ENCODE results near the gene SLFN13.
"Not testable (repeated sequence)": the region's sequence is repeated elsewhere in the genome, so short reads cannot be mapped to it uniquely, and the experiment has no call there.

The SLFN13 gene

DNA sequence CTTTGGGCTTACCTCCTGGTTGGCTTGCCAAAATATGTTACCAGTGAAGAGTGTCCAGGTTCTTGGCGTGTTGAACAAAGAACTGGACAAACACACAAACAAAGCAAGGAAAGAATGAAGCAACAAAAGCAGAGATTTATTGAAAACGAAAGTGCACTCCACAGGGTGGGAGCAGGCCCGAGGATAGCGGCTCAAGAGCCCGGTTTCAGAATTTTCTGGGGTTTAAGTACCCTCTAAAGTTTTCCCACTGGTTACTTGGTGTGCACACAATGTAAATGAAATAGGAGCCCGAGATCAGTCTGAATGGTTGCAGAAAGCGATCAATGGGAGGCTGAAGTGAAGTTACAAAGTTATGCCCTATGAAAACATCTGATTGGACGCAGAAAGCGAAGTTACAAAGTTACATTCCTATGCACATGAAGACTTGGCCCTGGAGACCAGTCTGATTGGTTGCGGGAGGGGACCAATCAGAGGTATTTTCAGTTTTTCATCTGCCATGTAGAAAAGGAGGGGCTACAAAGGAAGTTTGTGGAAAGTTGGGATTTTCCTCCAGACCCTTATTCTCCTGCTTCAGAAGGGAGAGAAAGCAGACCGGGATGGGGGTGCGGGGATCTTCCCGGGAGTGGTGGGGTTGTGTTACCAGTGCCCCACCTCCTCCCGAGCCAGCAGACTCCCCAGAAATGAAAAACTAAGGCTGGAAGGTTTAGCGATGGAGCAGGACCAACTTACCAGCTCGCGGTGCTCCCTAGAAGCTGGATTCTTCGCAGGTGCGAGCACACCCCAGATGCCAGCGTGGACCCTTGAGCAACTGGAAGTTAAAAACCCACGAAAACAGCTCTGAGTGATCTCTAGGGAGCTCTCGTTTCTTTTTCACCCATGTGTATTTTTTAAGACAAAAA lies 16.1 kb downstream of the SLFN13 start, which contains the start of gene SLFN12:
TSS of gene SLFN12 (minus strand) at position 325 of the 899 bp plus-strand sequence. CDS start 9,472 bp downstream, outside the sequence.
- no peak for DNase-seq

DNA sequence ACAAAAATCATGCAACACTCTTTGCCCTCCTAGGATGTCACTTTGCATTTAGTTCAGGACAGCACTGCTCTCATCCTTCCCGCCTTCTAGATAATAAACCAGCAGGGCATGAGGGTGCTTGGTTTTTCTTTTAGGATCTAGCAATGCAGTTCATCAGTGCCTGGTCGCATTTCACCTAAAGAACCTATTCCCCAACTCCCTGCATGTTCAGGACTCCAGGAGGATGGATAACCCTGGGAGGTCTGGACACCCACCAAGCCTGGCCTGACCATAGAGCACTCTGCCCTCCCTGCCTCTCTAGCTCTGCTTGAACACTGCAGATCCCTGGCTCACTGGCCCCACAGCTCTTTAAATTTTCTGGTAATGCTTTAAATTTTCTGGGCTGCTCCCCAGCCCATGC lies 18.9 kb downstream of the SLFN13 start:
- DNase-seq, result no peak

DNA sequence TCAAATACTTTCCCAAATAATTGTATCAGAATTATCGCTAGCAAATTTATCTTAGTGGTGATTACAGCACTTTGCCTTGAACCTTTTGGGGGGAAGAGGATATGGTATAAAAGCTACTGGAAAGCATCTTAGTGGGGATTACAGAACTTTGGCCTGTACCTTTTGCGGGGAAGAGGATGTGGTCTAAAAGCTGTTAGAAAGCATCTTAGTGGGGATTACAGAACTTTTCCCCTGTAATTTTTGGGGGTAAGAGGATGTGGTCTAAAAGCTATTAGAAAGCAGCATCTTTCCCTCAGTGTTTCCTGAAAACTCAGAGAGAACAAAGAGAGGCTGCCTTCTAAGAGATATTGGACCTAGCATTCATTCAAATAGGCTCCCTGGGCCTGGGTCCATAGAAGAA lies 20.3 kb downstream of the SLFN13 start:
- DNase-seq, result no peak

DNA sequence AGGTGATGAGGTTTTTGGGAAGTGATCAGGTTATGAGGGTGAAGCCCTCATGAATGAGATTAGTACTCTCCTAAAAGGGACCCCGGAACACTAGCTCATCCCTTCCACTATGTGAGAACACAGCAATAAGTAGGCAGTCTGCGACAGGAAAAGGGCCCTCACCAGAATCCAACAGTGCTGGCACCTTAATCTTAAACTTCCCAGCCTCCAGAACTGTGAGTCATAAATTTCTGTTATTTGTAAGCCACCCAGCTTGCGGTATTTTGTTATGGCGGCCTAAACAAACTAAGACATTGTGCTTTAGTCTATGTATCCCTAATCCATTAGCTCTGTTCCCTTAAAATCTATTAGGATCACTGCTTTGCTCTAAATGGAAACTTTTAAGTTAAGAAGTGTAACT lies 24.8 kb downstream of the SLFN13 start:
- no peak for DNase-seq

DNA sequence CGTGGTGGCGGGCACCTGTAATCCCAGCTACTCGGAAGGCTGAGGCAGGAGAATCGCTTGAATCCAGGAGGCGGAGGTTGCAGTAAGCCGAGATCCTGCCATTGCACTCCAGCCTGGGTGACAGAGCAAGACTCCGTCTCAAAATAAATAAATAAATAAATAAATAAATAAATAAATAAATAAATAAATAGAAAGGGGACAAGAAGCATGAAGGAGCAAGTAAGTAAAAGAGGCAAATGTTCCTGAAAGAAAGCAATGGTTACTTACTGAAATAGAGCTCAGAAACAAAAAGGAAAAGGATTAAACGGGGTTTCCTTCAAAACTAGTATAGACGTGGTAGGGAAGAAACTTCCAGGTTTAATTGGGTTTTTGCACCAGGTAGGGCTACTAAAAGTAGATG lies 27.5 kb downstream of the SLFN13 start:
- DNase-seq, result not testable (repeated sequence)

DNA sequence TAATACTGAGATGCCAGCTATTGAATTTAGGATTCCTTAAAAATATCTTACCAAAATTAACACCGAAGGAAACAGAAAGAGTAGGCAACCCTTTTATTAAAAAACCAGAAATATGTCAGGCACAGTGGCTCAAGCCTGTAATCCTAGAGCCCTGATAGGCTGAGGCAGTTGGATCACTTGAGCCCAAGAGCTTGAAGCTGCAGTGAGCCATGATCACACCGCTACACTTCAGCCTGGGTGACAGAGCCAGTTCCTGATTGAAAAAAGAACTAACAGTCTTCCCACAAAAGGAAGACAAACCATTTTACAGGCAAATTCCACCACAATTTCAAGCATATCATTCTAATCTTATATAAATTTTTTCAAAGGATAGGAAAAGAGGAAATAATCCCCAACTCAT lies 31.9 kb downstream of the SLFN13 start:
- peak; percentile 4 for DNase-seq

DNA sequence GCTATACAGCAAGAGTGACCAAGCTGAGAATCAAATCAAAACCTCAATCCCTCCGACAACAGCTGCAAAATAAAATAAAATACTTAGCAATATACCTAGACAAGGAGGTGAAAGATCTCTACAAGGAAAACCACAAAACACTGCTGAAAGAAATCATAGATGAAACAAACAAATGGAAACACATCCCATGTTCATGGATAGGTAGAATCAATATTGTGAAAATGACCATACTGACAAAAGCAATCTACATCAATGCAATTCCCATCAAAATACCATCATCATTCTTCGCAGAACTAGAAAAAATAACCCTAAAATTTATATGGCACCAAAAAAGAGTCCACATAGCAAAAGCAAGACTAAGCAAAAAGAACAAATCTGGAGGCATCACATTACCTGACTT lies 33.9 kb downstream of the SLFN13 start:
- not testable (repeated sequence) for DNase-seq

DNA sequence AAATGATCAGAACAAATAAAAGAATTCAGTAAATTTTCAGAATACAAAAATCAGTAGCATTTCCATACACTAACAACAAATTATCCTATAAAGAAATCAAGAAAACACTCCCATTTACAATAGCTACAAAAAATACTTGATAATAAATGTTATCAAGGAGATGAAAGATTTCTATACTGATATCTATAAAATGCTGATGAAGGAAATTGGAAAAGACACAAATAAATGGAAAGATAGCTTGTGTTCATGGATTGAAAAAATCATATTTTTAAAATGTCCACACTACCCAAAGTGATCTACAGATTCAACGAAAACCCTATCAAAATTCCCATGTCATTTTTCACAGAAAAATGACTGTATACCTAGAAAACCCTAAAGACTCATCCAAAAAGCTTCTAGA lies 34.3 kb downstream of the SLFN13 start:
- DNase-seq, result no peak

DNA sequence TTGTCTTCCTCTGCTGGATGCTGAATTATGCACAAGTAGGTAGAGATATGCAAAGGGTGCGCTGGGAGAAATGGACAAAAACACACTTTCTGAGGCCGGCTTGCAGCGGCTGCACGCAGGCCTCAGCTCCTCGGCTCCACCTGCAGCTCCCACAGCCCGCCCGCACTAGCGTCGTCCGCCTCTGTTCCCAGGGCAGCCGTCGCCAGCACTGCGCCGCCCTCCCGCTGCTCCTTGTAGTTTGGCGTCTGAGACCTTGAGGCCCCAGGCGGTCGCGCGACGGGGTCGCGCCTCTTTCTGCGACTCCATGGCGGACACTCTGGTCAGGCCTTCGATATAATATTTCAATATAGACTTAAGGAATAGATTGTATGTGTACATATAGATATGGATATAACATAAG lies 41.0 kb downstream of the SLFN13 start:
- no peak for DNase-seq

DNA sequence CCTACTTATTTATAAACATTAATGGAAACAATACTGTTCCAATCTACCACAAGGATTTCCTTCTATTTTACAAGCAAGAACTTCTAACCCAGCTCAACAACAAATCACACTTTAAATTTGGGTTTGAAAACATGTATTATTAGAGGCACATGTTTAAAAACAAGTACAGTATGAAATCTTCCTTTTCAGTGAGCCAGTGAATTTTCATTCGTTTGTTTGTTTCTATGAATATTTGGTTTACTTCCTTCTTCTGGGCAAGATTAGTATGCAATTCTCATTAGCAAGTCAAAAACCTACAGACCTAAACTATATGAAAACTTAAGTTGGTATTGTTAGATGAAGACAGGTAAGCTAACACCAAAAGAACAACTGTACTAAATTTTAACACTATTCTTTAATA lies 42.0 kb downstream of the SLFN13 start:
- no peak for DNase-seq

DNA sequence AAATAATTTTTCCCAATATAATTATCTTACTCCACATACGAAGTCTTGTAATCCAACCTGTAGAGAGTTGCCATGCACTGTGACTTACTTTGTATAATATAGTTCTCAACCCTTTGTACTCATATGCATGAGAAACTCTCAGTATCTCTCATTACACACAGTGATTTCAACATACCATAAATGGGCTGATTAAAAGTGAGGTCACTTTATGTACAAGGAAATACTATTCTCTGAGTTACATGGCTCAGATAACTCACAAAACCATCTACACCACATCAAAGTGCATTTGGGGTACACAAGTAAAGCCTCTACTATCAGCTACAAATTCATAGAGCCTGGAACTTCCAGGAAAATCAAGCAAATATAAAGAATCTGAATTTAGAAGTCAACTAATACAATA lies 44.2 kb downstream of the SLFN13 start:
- DNase-seq, result no peak

DNA sequence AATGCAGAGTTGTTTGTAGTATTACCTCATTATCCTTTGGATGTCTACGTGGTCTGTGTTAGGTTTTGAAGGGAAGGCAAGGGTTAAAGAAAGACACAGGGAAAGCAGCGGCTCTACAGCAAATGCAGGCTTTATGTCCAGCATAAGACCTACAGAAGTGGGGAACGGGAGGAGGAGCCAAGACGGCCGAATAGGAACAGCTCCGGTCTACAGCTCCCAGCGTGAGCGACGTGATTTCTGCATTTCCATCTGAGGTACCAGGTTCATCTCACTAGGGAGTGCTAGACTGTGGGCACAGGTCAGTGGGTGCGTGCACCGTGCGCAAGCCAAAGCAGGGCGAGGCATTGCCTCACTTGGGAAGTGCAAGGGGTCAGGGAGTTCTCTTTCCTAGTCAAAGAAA lies 54.8 kb downstream of the SLFN13 start:
- not testable (repeated sequence) for DNase-seq

DNA sequence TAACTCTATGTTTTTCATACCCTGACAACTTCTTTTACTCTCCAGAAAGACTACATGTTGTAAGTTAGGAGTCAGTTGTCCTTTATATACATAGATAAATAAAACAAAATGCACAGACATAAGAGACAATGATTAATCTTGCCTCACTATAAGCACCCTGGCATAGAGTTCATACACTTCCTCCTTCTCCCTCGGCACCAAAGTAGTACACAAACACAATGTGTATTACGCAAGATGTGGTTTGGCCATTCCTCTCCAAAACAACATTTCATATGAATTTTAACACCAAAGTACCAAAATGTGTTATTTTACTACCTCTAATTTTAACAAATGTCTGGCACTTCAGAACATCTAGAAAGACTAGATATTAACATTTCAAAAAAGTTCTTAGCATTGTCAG lies 57.9 kb downstream of the SLFN13 start:
- no peak for DNase-seq

DNA sequence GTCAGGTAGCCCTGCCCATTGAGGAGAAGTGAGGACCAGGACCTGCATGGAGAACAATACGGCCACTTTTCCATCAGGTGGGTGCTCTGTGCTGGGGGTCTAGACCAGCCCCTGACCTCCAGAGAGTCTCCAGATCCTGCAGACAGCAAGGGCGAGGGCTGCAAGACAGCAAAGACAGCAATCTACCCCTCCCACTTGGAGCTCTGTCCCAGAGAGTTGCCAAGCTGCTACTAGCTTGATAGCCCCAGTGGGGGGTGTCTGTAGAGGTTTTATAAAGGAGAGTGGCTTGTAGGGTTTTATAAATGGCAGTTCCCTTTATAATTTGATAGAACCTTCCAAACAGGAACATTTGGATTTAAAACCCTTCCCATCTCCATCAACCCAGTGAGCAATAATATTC lies 58.4 kb downstream of the SLFN13 start:
- no peak for DNase-seq

DNA sequence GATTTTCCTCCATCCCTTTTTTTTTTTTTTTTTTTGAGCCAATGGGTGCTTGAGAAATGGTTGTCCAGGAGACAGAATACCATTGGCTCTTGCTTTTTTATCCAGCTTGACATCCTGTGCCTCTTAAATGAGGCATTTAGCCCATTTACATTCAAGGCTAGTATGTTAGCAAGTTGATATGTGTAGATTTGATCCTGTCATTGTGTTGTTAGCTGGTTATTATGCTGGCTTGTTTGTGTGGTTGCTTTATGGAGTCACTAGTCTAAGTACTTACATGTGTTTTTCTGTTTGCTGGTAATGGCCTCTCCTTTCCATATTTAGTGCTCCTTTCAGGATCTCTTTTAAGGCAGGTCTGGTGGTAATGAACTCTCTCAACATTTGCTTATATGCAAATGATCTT lies 61.1 kb downstream of the SLFN13 start:
- no peak for DNase-seq

All from DMS79 treated with DMSO at 0.1 percent for 48 hours (cell line).